Loucy (cell line): Measurements from ENCODE around the gene E2F1.
A peak's percentile ranks its signal among the peaks of the same experiment; 100 is the strongest.

Source experiments
- H2AFZ ChIP-seq: fragments of 200-600 bp; sonication (generic); 2 replicates; pipeline ENCODE4 v1.6.0; 2016; ENCODE audit warnings: antibody characterized with exemption, mild to moderate bottlenecking, low read length, moderate library complexity
- H3F3A ChIP-seq: fragments of 200-600 bp; 2 replicates; pipeline ENCODE4 v1.6.0; 2016; ENCODE audit warnings: antibody characterized with exemption, low read depth, mild to moderate bottlenecking
- H3K27me3 ChIP-seq: fragments of 200-600 bp; sonication (generic); 2 replicates; pipeline ENCODE4 v1.6.1; 2014; ENCODE audit warnings: low read length, mild to moderate bottlenecking; ENCODE audit not compliant: insufficient read depth, poor library complexity, severe bottlenecking
- H3K36me3 ChIP-seq: fragments of 200-600 bp; sonication (generic); 2 replicates; pipeline ENCODE4 v1.6.1; 2016; ENCODE audit warnings: low read length; ENCODE audit not compliant: insufficient read depth
- H3K4me1 ChIP-seq: fragments of 200-600 bp; sonication (generic); 2 replicates; pipeline ENCODE4 v1.5.1; 2014; ENCODE audit warnings: low read length, mild to moderate bottlenecking; ENCODE audit not compliant: insufficient read depth, poor library complexity, severe bottlenecking
- H3K4me2 ChIP-seq: fragments of 200-600 bp; sonication (generic); 2 replicates; pipeline ENCODE4 v1.6.0; 2014; ENCODE audit warnings: antibody characterized with exemption, low read length, low read depth, mild to moderate bottlenecking; ENCODE audit not compliant: poor library complexity, severe bottlenecking
- H3K4me3 ChIP-seq: fragments of 200-600 bp; sonication (generic); 2 replicates; pipeline ENCODE4 v1.5.1; 2014; ENCODE audit warnings: low read length, mild to moderate bottlenecking, mixed read lengths; ENCODE audit not compliant: poor library complexity, severe bottlenecking
- H3K79me2 ChIP-seq: fragments of 200-600 bp; sonication (generic); 2 replicates; pipeline ENCODE4 v1.6.1; 2014; ENCODE audit warnings: low read length; ENCODE audit not compliant: insufficient read depth
- H3K9ac ChIP-seq: fragments of 200-600 bp; sonication (generic); 2 replicates; pipeline ENCODE4 v1.6.0; 2014; ENCODE audit warnings: mild to moderate bottlenecking, low read depth, low read length, moderate library complexity; ENCODE audit not compliant: poor library complexity, severe bottlenecking
- H3K9me2 ChIP-seq: fragments of 200-600 bp; sonication (generic); replicated peaks from 2 replicates; pipeline ENCODE4 v1.6.1; 2016; ENCODE audit warnings: low read depth, low read length, mixed read lengths
- H3K9me3 ChIP-seq: fragments of 200-600 bp; sonication (generic); 2 replicates; pipeline ENCODE4 v1.6.1; 2014; ENCODE audit warnings: mild to moderate bottlenecking, antibody characterized with exemption, low read length, low read depth; ENCODE audit not compliant: insufficient read depth
- H4K20me1 ChIP-seq: fragments of 200-600 bp; sonication (generic); 2 replicates; pipeline ENCODE4 v1.6.0; 2014; ENCODE audit warnings: antibody characterized with exemption, low read length, mild to moderate bottlenecking; ENCODE audit not compliant: insufficient read depth, poor library complexity, severe bottlenecking
- EZH2phosphoT487 ChIP-seq: fragments of 200-600 bp; IDR thresholded peaks from 2 replicates; pipeline ENCODE4 v1.6.1; 2018; ENCODE audit warnings: antibody characterized with exemption, mild to moderate bottlenecking, moderate library complexity, borderline replicate concordance
- TF ChIP-seq, protein P1 (sequence below): fragments of 200-600 bp; sonication (generic); conservative IDR thresholded peaks from 2 replicates; pipeline ENCODE4 v1.5.1; 2014; ENCODE audit warnings: mild to moderate bottlenecking, antibody characterized with exemption, low read length

E2F1 gene

DNA sequence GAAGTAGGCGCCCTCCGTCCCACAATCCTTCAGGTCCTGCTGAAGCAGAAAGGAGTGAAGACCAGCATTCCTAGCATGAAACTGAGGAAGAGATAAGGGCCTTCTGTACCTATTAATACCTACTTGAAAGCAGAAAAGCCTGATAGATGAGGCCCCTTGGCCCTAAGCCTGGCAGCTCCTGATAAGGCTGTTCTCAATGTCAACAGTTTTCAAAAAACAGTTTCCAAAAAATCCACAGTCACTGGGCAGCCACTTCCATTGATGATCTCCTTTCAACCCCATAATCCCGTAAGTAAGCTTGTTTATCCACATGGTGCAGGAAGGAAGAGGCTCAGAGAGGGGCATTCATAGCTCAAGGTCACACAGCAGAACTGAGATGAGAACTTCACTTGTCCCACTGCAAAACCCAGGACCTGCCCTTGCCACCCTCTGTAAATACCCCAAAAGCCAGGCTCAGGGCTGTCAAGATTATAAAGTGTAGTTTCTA, 2.8 kb upstream of the E2F1 start:
- Histone ChIP-seq H3K9me2 (no peaks in the 10 kb centered on the region), H3K36me3 (no peaks in the 10 kb centered on the region), H3K4me3 (no peak overlapping the region), H3K4me2 (peak overlapping the region; percentile 69), H3K27me3 (no peaks in the 10 kb centered on the region), H3K4me1 (peaks cover 38% of the 10 kb centered on the region), H4K20me1 (peaks cover 12% of the 10 kb centered on the region), H3K9ac (no peak overlapping the region), H3F3A (peaks cover 8% of the 10 kb centered on the region; the same call in 1 of the 2 replicates), H3K9me3 (no peaks in the 10 kb centered on the region), H2AFZ (no peak overlapping the region), H3K79me2 (peaks cover 17% of the 10 kb centered on the region)
- TF ChIP-seq, protein P1, sequence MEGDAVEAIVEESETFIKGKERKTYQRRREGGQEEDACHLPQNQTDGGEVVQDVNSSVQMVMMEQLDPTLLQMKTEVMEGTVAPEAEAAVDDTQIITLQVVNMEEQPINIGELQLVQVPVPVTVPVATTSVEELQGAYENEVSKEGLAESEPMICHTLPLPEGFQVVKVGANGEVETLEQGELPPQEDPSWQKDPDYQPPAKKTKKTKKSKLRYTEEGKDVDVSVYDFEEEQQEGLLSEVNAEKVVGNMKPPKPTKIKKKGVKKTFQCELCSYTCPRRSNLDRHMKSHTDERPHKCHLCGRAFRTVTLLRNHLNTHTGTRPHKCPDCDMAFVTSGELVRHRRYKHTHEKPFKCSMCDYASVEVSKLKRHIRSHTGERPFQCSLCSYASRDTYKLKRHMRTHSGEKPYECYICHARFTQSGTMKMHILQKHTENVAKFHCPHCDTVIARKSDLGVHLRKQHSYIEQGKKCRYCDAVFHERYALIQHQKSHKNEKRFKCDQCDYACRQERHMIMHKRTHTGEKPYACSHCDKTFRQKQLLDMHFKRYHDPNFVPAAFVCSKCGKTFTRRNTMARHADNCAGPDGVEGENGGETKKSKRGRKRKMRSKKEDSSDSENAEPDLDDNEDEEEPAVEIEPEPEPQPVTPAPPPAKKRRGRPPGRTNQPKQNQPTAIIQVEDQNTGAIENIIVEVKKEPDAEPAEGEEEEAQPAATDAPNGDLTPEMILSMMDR: no peak
- no peak for TF ChIP-seq EZH2phosphoT487

DNA sequence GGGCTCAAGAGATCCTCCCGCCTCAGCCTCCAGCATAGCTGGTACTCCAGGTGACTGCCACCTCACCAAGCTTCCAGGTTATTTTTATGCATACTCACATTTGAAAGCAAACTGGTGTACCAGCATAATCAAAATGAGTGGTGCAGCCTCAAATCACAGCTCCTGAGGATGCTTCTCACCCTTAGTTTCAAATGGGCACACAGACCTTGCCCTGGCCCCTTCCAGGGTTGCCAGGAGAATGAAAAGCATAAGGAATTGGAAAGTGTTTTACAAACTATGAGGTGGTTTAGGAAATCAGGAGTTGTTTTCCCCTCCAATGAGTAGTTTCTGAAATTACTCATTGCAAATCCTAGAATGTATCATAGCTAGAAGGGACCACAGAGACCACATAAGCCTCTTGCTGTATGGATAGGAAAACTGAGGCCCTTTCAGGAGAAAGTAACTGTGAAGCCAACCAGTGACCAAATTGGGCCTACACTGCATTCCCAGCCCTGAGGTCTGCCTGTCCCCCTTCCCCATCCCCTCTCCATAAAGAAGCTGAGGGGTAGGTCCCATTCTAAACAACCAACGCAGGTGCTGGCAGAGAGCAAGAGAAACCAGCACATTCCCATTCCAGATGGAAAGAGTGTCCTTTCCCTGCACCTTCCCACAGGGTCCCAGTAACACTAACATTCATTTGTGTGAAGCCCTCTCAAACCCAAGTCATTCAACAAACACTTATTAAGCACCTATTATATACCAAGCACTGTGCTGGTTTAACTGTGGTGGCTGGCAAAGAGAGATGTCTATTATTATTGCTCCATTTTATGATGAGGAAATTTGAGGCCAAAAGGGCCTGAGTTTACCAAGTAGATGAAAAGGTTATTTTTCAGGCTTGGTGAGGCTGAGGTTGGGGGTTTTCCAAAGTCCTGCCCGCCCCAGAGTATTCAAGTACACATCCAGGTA, 2.1 kb upstream of the E2F1 start:
- H3K4me2 ChIP-seq: peak overlapping the region; percentile 69
- H3F3A ChIP-seq: peaks cover 8% of the 10 kb centered on the region; the same call in 1 of the 2 replicates
- no peaks in the 10 kb centered on the region for H3K9me2 ChIP-seq
- no peaks in the 10 kb centered on the region for H3K9me3 ChIP-seq
- H4K20me1 ChIP-seq: peaks cover 19% of the 10 kb centered on the region
- peaks cover 25% of the 10 kb centered on the region for H3K79me2 ChIP-seq
- TF ChIP-seq, protein P1: no peak
- no peak for TF ChIP-seq EZH2phosphoT487
- H3K4me3 ChIP-seq: no peak overlapping the region
- no peaks in the 10 kb centered on the region for H3K27me3 ChIP-seq
- H3K4me1 ChIP-seq: peaks cover 41% of the 10 kb centered on the region
- H3K36me3 ChIP-seq: no peaks in the 10 kb centered on the region
- H2AFZ ChIP-seq: no peak overlapping the region
- no peak overlapping the region for H3K9ac ChIP-seq

DNA sequence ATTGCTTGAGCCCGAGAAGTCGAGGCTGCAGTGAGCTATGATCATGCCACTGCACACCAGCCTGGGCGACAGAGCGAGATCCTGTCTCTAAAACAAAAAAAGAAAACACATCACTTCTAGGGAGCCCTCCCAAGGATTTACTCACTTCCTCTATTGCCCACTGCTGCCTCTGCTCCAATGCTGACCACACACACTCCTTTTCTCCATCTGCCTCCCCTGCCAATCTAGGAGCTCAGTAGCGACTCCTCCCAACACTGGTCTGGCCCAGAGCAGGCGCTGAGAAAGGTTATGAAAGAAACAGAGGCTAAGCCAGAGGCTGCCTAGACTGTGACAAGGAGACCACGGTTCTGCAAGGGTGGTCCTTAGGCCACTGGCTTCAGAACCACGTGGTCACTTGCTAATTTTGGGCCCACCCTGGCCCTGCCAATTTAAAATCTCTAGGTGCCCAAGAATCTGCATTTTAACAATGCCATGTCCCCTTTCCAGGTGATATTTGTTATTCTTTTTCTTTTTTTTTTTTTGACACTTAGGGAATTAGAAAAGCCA, 1.3 kb upstream of the E2F1 start:
- Histone ChIP-seq H3K4me1 (peaks cover 47% of the 10 kb centered on the region), H3K4me3 (no peak overlapping the region), H3K9ac (no peak overlapping the region), H3K9me2 (no peaks in the 10 kb centered on the region), H4K20me1 (peaks cover 25% of the 10 kb centered on the region), H3F3A (peaks cover 8% of the 10 kb centered on the region; the same call in 1 of the 2 replicates), H3K79me2 (peaks cover 33% of the 10 kb centered on the region), H3K9me3 (no peaks in the 10 kb centered on the region), H3K27me3 (no peaks in the 10 kb centered on the region), H3K36me3 (no peaks in the 10 kb centered on the region), H2AFZ (no peak overlapping the region), H3K4me2 (peak overlapping the region; percentile 74)
- TF ChIP-seq, protein P1: no peak
- TF ChIP-seq EZH2phosphoT487: no peak
